H9 (cell line): Measurements from ENCODE around the gene MYO5B. TPM values are rescaled to one million over a fixed set of nuclear protein-coding genes. Genes with fewer than 3 reads are reported as not detected.

Experiments used
- DNase-seq: peaks from one replicate; pipeline ENCODE4 v3.0.0-alpha.2; 2017
- H2AFZ ChIP-seq: one replicate; pipeline ENCODE4 v1.6.1; 2013; ENCODE audit warnings: mild to moderate bottlenecking, low read length, control low read depth, moderate library complexity
- H2AK5ac ChIP-seq: 2 replicates; pipeline ENCODE4 v1.6.1; 2013; ENCODE audit warnings: low read length, control low read depth, mixed read lengths; ENCODE audit not compliant: insufficient read length
- H2BK120ac ChIP-seq: one replicate; pipeline ENCODE4 v1.6.1; 2013; ENCODE audit warnings: low read depth, mild to moderate bottlenecking, low read length, control low read depth, inconsistent platforms; ENCODE audit not compliant: poor library complexity, severe bottlenecking
- H2BK12ac ChIP-seq: 2 replicates; pipeline ENCODE4 v1.6.1; 2013; ENCODE audit warnings: low read length, control low read depth, mixed read lengths, low read depth; ENCODE audit not compliant: insufficient read length
- H2BK15ac ChIP-seq: 2 replicates; pipeline ENCODE4 v1.6.1; 2013; ENCODE audit warnings: low read depth, low read length, control low read depth
- H2BK20ac ChIP-seq: one replicate; pipeline ENCODE4 v1.6.1; 2013; ENCODE audit warnings: low read depth, mild to moderate bottlenecking, low read length, control low read depth, inconsistent platforms; ENCODE audit not compliant: poor library complexity, severe bottlenecking
- H2BK5ac ChIP-seq: 2 replicates; pipeline ENCODE4 v1.6.1; 2013; ENCODE audit warnings: low read length, control low read depth, mixed read lengths; ENCODE audit not compliant: insufficient read length
- H3K14ac ChIP-seq: 2 replicates; pipeline ENCODE4 v1.6.1; 2013; ENCODE audit warnings: low read length, control low read depth; ENCODE audit not compliant: insufficient read depth
- H3K18ac ChIP-seq: 2 replicates; pipeline ENCODE4 v1.6.1; 2013; ENCODE audit warnings: low read depth, mild to moderate bottlenecking, mixed read lengths, low read length, control low read depth; ENCODE audit not compliant: insufficient read length
- H3K23ac ChIP-seq: 2 replicates; pipeline ENCODE4 v1.6.1; 2013; ENCODE audit warnings: low read length, control low read depth, mixed read lengths, low read depth; ENCODE audit not compliant: insufficient read length
- H3K23me2 ChIP-seq: 2 replicates; pipeline ENCODE4 v1.6.1; 2013; ENCODE audit warnings: low read depth, mild to moderate bottlenecking, mixed read lengths, low read length, control low read depth; ENCODE audit not compliant: insufficient read length, poor library complexity, severe bottlenecking
- H3K27ac ChIP-seq: 2 replicates; pipeline ENCODE4 v1.5.1; 2013; ENCODE audit warnings: low read length, control low read depth, mixed read lengths, low read depth; ENCODE audit not compliant: insufficient read length
- H3K27me3 ChIP-seq: 2 replicates; pipeline ENCODE4 v1.6.1; 2013; ENCODE audit warnings: low read length, control low read depth, inconsistent platforms; ENCODE audit not compliant: insufficient read depth
- H3K4ac ChIP-seq: 2 replicates; pipeline ENCODE4 v1.6.1; 2013; ENCODE audit warnings: low read depth, mild to moderate bottlenecking, control low read depth, inconsistent platforms, low read length, moderate library complexity
- H3K4me1 ChIP-seq: 2 replicates; pipeline ENCODE4 v1.6.1; 2013; ENCODE audit warnings: low read length, control low read depth, inconsistent platforms; ENCODE audit not compliant: insufficient read depth
- H3K4me2 ChIP-seq: 2 replicates; pipeline ENCODE4 v1.6.1; 2013; ENCODE audit warnings: low read length, control low read depth, mixed read lengths; ENCODE audit not compliant: insufficient read length, insufficient read depth
- H3K56ac ChIP-seq: 2 replicates; pipeline ENCODE4 v1.6.1; 2013; ENCODE audit warnings: low read depth, mild to moderate bottlenecking, mixed read lengths, low read length, control low read depth; ENCODE audit not compliant: insufficient read length
- H3K79me1 ChIP-seq: 2 replicates; pipeline ENCODE4 v1.6.1; 2013; ENCODE audit warnings: low read depth, mild to moderate bottlenecking, moderate library complexity, low read length, control low read depth, inconsistent platforms; ENCODE audit not compliant: insufficient read depth, poor library complexity, severe bottlenecking
- H3K79me2 ChIP-seq: 2 replicates; pipeline ENCODE4 v1.6.1; 2013; ENCODE audit warnings: low read length, control low read depth, inconsistent platforms; ENCODE audit not compliant: insufficient read depth
- H3K9ac ChIP-seq: 2 replicates; pipeline ENCODE4 v1.6.1; 2013; ENCODE audit warnings: low read length, control low read depth, mixed read lengths; ENCODE audit not compliant: insufficient read length; ENCODE audit errors: extremely low read depth
- H3K9me3 ChIP-seq: one replicate; pipeline ENCODE4 v1.6.1; 2013; ENCODE audit warnings: low read depth, low read length, inconsistent platforms; ENCODE audit not compliant: control insufficient read depth
- H3T11ph ChIP-seq: one replicate; pipeline ENCODE4 v1.6.1; 2013; ENCODE audit warnings: mild to moderate bottlenecking, low read length, control low read depth, inconsistent platforms
- H4K20me1 ChIP-seq: one replicate; pipeline ENCODE4 v1.6.1; 2013; ENCODE audit not compliant: control insufficient read depth, insufficient read length, insufficient read depth
- H4K5ac ChIP-seq: 2 replicates; pipeline ENCODE4 v1.6.1; 2013; ENCODE audit warnings: low read depth, mild to moderate bottlenecking, mixed read lengths, low read length, control low read depth; ENCODE audit not compliant: insufficient read length
- H4K8ac ChIP-seq: replicated peaks from 2 replicates; pipeline ENCODE4 v1.6.1; 2013; ENCODE audit warnings: low read length, control low read depth, mixed read lengths, low read depth; ENCODE audit not compliant: insufficient read length
- H4K91ac ChIP-seq: 2 replicates; pipeline ENCODE4 v1.6.1; 2013; ENCODE audit warnings: low read depth, mild to moderate bottlenecking, moderate library complexity, mixed read lengths, low read length, control low read depth; ENCODE audit not compliant: insufficient read length
- H3K27ac Mint-ChIP-seq, 3 experiments: 2 replicates in 2 of 3; 3 replicates in 1 of 3; pipeline ENCODE4 v1.8.0; 2020 to 2021; ENCODE audit warnings: mixed read lengths in 3 of 3, mild to moderate bottlenecking in 1 of 3, moderate library complexity in 1 of 3
- H3K27me3 Mint-ChIP-seq: 2 replicates; pipeline ENCODE4 v1.8.0; 2021; ENCODE audit warnings: low read depth, mild to moderate bottlenecking, moderate library complexity, mixed read lengths
- H3K36me3 Mint-ChIP-seq, 3 experiments: 2 replicates in 2 of 3; 3 replicates in 1 of 3; pipeline ENCODE4 v1.8.0; 2020 to 2021; ENCODE audit warnings: low read depth in 3 of 3, mixed read lengths in 3 of 3; ENCODE audit not compliant: insufficient read depth in 1 of 3
- H3K4me1 Mint-ChIP-seq, 2 experiments: 2 replicates each; pipeline ENCODE4 v1.8.0; 2020; ENCODE audit warnings: mixed read lengths in 2 of 2
- H3K4me3 Mint-ChIP-seq, 2 experiments: 2 replicates in 1 of 2; 3 replicates in 1 of 2; pipeline ENCODE4 v1.8.0; 2020 to 2021; ENCODE audit warnings: mild to moderate bottlenecking in 2 of 2, mixed read lengths in 2 of 2, moderate library complexity in 1 of 2
- H3K9me3 Mint-ChIP-seq, 2 experiments: 2 replicates in 1 of 2; 3 replicates in 1 of 2; pipeline ENCODE4 v1.8.0; 2020; ENCODE audit warnings: mild to moderate bottlenecking in 2 of 2, mixed read lengths in 2 of 2, moderate library complexity in 1 of 2
- WGBS: extraction: QIAGEN DNeasy Blood & Tissue Kit; methylation state at CpG from one replicate; pipeline ENCODE4 v1.1.7; 2013; ENCODE audit warnings: missing lambda C conversion rate, low lambda C conversion rate, mixed read lengths; ENCODE audit not compliant: insufficient read length; ENCODE audit errors: extremely low coverage; 5-methylcytosine and 5-hydroxymethylcytosine counted together
- total RNA-seq: library from RNA; stranded (reverse); gene quantifications from 2 replicates; pipeline ENCODE4 v1.2.1, GENCODE V29; 2021
- TF ChIP-seq, protein P1 (sequence below): fragments of 200-600 bp; sonication (generic); conservative IDR thresholded peaks from 3 replicates; pipeline ENCODE4 v1.8.0; 2021; ENCODE audit warnings: antibody characterized with exemption, mild to moderate bottlenecking

MYO5B gene
- total RNA-seq, 1 experiment from 2014 or later = 9.3 TPM

DNA sequence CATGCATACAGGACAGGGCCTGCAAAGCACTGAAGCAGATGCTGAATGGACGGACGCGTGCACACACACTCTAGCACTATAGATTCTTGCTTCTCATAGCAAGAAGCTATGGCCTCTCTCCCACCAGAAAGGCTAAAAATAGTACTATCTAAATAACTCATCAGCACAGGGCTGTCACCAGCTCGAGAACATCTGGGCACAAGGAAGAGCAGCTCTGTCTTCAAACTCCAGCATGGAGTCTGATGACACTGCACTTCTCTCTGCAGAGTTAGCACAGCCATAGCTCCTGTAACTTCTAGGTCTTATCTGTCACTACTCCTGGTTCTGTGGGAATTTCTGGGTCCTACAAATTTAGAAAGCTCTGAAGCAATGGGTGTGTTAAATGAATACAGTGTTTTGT lies 123.5 kb downstream of the MYO5B start:
- no peak overlapping the region for H2BK15ac ChIP-seq
- no peak overlapping the region for H4K91ac ChIP-seq
- no peak overlapping the region for H3K9ac ChIP-seq
- no peak overlapping the region for H3K23ac ChIP-seq
- H3T11ph ChIP-seq = no peak overlapping the region
- no peak overlapping the region for H3K4me2 ChIP-seq
- H2BK20ac ChIP-seq = no peak overlapping the region
- no peak overlapping the region for H2AFZ ChIP-seq
- no peak overlapping the region for H2BK12ac ChIP-seq
- no peaks in the 10 kb centered on the region for H3K79me2 ChIP-seq
- WGBS = no CpG with 5 or more reads among the region's 4 CpGs
- no peak overlapping the region for H3K18ac ChIP-seq
- H4K5ac ChIP-seq = no peak overlapping the region
- TF ChIP-seq, protein P1, sequence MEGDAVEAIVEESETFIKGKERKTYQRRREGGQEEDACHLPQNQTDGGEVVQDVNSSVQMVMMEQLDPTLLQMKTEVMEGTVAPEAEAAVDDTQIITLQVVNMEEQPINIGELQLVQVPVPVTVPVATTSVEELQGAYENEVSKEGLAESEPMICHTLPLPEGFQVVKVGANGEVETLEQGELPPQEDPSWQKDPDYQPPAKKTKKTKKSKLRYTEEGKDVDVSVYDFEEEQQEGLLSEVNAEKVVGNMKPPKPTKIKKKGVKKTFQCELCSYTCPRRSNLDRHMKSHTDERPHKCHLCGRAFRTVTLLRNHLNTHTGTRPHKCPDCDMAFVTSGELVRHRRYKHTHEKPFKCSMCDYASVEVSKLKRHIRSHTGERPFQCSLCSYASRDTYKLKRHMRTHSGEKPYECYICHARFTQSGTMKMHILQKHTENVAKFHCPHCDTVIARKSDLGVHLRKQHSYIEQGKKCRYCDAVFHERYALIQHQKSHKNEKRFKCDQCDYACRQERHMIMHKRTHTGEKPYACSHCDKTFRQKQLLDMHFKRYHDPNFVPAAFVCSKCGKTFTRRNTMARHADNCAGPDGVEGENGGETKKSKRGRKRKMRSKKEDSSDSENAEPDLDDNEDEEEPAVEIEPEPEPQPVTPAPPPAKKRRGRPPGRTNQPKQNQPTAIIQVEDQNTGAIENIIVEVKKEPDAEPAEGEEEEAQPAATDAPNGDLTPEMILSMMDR = no peak
- H3K27ac ChIP-seq = no peak overlapping the region
- H3K23me2 ChIP-seq = no peaks in the 10 kb centered on the region
- peaks cover 8% of the 10 kb centered on the region; the same call in 1 of the 2 replicates for H3K4me1 ChIP-seq
- no peak overlapping the region for H2BK120ac ChIP-seq
- no peak overlapping the region for H2AK5ac ChIP-seq
- Mint-ChIP-seq H3K27me3 (peaks cover 2% of the 10 kb centered on the region; the same call in 1 of the 2 replicates), H3K9me3 (no peaks in the 10 kb centered on the region), H3K27ac (no peak overlapping the region; a peak in 1 of 7 replicates), H3K4me1 (peaks cover 13 to 25% of the 10 kb centered on the region in 2 experiments), H3K36me3 (no peaks in the 10 kb centered on the region; a peak in 1 of 7 replicates), H3K4me3 (no peak overlapping the region)
- no peaks in the 10 kb centered on the region for H3K79me1 ChIP-seq
- no peaks in the 10 kb centered on the region; the same call in 1 of the 2 replicates for H3K27me3 ChIP-seq
- no peak for DNase-seq
- no peaks in the 10 kb centered on the region for H4K20me1 ChIP-seq
- no peak overlapping the region for H3K56ac ChIP-seq
- H3K9me3 ChIP-seq = no peaks in the 10 kb centered on the region
- H2BK5ac ChIP-seq = no peak overlapping the region
- H3K4ac ChIP-seq = no peak overlapping the region
- H3K14ac ChIP-seq = no peak overlapping the region
- no peak overlapping the region for H4K8ac ChIP-seq
